ENCODE data around the gene SDS.

The SDS gene

GRCh38 chr12:113439606-113440030 is 35.9 kb upstream of the SDS start:
- peak; percentile 40 for DNase-seq
- Histone ChIP-seq H3K36me3 (replicated peaks) (no peaks in the 10 kb centered on the region), H3K4me3 (ENCODE audit: low read depth, low read length) (no peak overlapping the region), H3K27ac (no peak overlapping the region), H3K27me3 (replicated peaks) (peaks cover 2% of the 10 kb centered on the region)
- TF ChIP-seq CTCF (IDR thresholded peaks at IDR 0.05; ENCODE audit: low read depth, low read length, missing control alignments): peak; percentile 86
- in situ Hi-C loops (cut with HindIII; ENCODE audit: low pct_ligation_motif_present, low sequenced_read_pairs): no loop called here

GRCh38 chr12:113439301-113439597 is 35.6 kb upstream of the SDS start:
- H3K36me3 ChIP-seq (replicated peaks): no peaks in the 10 kb centered on the region
- H3K4me3 ChIP-seq (ENCODE audit: low read depth, low read length): no peak overlapping the region
- H3K27me3 ChIP-seq (replicated peaks): peaks cover 2% of the 10 kb centered on the region
- DNase-seq: no peak
- in situ Hi-C loops (cut with HindIII; ENCODE audit: low pct_ligation_motif_present, low sequenced_read_pairs): no loop called here
- no peak overlapping the region for H3K27ac ChIP-seq
- TF ChIP-seq CTCF (IDR thresholded peaks at IDR 0.05; ENCODE audit: low read depth, low read length, missing control alignments): no peak

- in situ Hi-C loops (cut with HindIII; ENCODE audit: low pct_ligation_motif_present, low sequenced_read_pairs): no loop called here
- no peak for DNase-seq
- no peak for TF ChIP-seq CTCF (IDR thresholded peaks at IDR 0.05; ENCODE audit: low read depth, low read length, missing control alignments)
Measured at GRCh38 chr12:113438523-113439300, 35.0 kb upstream of the SDS start.

GRCh38 chr12:113437729-113438100 is 34.0 kb upstream of the SDS start:
- peaks cover 2% of the 10 kb centered on the region for H3K27me3 ChIP-seq (replicated peaks)
- DNase-seq: no peak
- H3K27ac ChIP-seq: no peak overlapping the region
- no peaks in the 10 kb centered on the region for H3K36me3 ChIP-seq (replicated peaks)
- in situ Hi-C loops (cut with HindIII; ENCODE audit: low pct_ligation_motif_present, low sequenced_read_pairs): no loop called here
- TF ChIP-seq CTCF (IDR thresholded peaks at IDR 0.05; ENCODE audit: low read depth, low read length, missing control alignments): no peak
- no peak overlapping the region for H3K4me3 ChIP-seq (ENCODE audit: low read depth, low read length)

More at GRCh38 chr12:113438523-113439300, 35.0 kb upstream of the SDS start:
- Histone ChIP-seq H3K27me3 (replicated peaks) (peaks cover 2% of the 10 kb centered on the region), H3K4me3 (ENCODE audit: low read depth, low read length) (no peak overlapping the region), H3K36me3 (replicated peaks) (no peaks in the 10 kb centered on the region), H3K27ac (no peak overlapping the region)

- TF ChIP-seq CTCF (IDR thresholded peaks at IDR 0.05; ENCODE audit: low read depth, low read length, missing control alignments): no peak
- in situ Hi-C loops (cut with HindIII; ENCODE audit: low pct_ligation_motif_present, low sequenced_read_pairs): no loop called here
- H3K36me3 ChIP-seq (replicated peaks): no peaks in the 10 kb centered on the region
- H3K27ac ChIP-seq: no peak overlapping the region
- H3K27me3 ChIP-seq (replicated peaks): peaks cover 2% of the 10 kb centered on the region
- DNase-seq: no peak
- no peak overlapping the region for H3K4me3 ChIP-seq (ENCODE audit: low read depth, low read length)
Measured at GRCh38 chr12:113436993-113437728, 33.5 kb upstream of the SDS start.
